GM13977 (cell line): ENCODE results near the gene ASIC2.

Experiments used
- DNase-seq: peaks from one replicate; pipeline ENCODE4 v3.0.0; 2012; ENCODE audit warnings: low spot score
- in situ Hi-C: fragments of 300-500 bp; cut with MboI; formaldehyde crosslinking; loops from one replicate; pipeline ENCODE4 v1.12.0; 2022; ENCODE audit warnings: low sequenced_read_pairs, low pct_unique_long_range_greater_than_20kb, mixed read lengths, inconsistent platforms; ENCODE audit not compliant: unreplicated experiment
- TF ChIP-seq, protein P1 (sequence below): IDR thresholded peaks from 2 replicates; pipeline ENCODE4 v1.5.1; 2012; ENCODE audit warnings: mild to moderate bottlenecking, control low read depth; ENCODE audit not compliant: insufficient read depth; ENCODE audit errors: extremely low read depth, missing control alignments

The ASIC2 gene

DNA sequence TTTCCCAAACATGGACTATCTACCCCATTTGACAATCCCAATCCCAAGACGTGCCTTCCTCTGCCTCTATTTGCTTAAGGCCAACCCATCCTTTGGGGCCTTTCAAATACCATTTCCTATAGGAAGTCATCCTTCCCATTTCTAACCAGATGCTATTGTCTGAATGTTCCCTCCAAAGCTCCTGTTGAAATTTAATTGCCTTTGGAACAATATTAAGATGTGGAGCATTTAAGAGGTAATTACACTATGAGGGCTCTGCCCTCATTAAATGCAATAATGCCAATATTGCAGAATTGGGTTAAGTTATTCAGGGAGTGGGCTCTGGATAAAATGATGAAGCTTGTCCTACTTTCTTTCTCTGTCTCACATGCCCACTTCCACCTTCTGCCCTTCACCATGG lies 125.4 kb downstream of the ASIC2 start:
- DNase-seq, result no peak
- TF ChIP-seq, protein P1, sequence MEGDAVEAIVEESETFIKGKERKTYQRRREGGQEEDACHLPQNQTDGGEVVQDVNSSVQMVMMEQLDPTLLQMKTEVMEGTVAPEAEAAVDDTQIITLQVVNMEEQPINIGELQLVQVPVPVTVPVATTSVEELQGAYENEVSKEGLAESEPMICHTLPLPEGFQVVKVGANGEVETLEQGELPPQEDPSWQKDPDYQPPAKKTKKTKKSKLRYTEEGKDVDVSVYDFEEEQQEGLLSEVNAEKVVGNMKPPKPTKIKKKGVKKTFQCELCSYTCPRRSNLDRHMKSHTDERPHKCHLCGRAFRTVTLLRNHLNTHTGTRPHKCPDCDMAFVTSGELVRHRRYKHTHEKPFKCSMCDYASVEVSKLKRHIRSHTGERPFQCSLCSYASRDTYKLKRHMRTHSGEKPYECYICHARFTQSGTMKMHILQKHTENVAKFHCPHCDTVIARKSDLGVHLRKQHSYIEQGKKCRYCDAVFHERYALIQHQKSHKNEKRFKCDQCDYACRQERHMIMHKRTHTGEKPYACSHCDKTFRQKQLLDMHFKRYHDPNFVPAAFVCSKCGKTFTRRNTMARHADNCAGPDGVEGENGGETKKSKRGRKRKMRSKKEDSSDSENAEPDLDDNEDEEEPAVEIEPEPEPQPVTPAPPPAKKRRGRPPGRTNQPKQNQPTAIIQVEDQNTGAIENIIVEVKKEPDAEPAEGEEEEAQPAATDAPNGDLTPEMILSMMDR, result no peak
- in situ Hi-C loops, result no loop called here

DNA sequence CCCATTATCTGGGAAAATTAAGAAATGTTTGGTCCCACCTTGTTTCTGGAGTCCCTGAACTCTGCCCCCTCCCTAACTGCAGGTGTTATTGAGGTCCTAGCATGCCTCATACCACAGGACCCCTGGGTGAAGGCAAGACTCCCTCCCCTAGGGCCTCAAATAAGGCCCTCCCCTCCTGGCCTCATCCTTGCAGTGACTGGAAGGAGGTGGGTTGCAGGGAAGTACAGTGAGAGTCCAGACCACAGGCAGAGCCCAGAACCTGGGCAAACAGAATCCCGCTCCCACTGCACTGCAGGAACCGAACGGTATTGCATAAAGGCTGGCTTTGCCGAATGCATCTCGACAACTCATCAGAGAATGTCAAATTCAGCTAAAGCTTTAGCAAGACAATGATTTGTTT lies 126.6 kb downstream of the ASIC2 start:
- in situ Hi-C loops, result no loop called here
- TF ChIP-seq, protein P1, result no peak
- no peak for DNase-seq

DNA sequence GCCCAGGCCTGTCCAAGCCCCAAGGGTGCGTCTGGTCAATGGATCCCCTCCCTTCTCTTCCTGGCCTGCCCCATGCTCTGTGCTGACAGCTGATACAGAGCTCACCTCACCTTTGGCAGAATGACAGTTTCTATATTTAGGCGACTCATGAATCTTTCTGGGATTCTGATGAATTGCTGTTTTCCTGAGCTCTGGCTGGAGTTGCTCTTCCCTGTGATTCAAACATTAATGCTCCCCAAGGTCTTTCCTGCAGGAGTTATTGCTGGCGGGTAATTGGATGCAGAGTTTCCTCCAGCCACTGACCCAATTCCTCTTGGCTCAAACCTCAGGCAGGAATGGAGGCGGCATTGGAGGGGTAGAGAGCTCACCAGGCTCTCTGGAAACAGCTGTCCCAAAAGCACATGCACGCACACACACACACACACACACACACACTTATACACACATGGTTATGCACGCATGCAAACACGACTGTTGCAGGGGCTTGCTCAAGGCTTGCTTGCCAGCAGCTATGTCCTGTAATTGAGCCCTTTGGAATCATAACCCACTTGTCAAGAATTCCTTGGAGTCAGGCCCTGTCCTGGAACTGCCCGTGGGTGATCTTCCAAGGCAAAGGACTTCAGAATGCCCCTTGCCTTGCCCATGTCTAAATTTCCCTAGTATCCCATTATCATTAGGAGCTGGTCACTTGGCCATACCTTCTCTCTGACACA lies 128.8 kb downstream of the ASIC2 start:
- TF ChIP-seq, protein P1, result no peak
- DNase-seq, result no peak
- in situ Hi-C loops, result no loop called here

DNA sequence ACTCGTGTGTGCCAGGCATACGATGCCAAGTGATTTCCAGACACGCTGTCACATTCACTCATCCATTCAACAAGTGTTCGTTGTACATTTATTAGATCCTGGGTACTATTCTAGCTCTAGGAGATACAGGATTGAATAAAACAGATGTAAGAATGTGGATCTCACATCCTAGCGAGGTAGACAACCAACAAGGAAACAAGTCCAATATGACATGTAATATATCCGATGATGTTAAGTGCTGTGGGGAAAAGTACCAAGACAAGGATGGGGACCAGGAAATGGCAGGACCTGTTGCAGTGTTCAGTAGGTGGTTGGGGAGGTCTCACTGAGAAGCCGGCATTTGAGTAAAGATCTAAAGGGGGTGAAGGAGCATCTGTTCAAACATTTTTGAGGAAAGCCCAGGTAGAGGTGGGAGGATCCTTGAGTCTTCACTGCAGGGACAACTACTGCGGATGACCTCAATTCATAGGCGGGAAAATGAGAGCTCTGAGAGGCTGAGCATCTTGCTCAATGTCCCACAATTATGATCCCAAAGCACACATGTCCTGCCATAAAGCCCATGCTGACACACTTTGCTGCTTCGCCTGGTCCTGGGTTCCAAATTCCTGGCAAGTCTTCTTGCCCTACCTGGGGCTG lies 129.4 kb downstream of the ASIC2 start:
- DNase-seq, result no peak
- TF ChIP-seq, protein P1, result no peak
- in situ Hi-C loops, result no loop called here

DNA sequence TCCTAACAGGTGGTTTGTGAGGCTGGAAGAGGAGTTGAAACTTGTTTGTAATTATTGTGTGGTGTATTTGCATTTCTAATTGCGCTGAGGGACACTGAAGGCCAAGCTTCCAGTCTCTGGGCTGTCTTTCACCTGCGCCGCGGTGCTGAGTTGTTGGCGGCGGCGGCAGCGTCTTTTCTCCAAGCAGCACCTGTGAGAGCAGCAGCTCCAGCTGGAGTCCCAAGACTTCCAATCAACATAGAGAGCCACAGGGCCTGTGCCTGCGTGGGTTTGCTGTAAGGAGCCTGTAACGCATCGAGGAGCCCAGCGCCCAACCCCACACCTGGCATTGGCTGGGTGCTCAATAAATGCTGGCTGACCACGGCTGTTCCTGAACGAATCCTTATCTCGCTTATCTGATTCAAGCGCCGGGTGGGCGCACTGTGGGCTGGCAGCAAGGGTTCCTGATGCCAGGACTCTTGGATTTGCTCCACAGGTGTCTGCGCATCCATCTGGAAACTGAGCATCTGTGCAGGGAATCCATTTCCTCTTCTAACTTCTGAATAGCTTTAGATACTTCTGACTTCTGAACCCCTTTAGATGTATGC lies 138.1 kb downstream of the ASIC2 start:
- TF ChIP-seq, protein P1, result no peak
- in situ Hi-C loops, result no loop called here
- DNase-seq, result no peak

DNA sequence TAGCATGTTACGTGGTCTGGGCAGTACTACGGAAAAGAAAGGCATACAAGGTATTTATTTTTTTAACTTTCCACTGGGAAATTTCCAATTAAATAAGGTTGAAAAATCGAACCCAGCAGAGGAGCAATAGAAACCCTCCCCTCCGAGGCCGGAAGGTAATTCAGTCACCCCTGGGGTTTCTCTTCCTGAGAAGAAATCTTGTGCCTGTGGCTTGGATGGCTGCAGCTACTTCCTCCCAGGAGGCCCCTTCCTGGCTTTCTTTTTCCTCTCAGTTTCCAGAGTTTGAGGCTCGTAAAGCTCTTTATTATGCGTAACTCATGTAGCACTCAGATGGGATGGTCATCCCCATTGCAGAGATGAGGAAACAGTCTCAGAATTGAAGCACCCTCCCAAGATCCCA lies 140.3 kb downstream of the ASIC2 start:
- TF ChIP-seq, protein P1, result no peak
- DNase-seq, result no peak
- in situ Hi-C loops, result no loop called here
